Activated CD8-positive, alpha-beta memory T cell treated with anti-CD3 and anti-CD28 coated beads for 36 hours (primary cell): ENCODE measurements around the gene MTRF1L. TPM values are rescaled to one million over a fixed set of nuclear protein-coding genes. Genes with fewer than 3 reads are reported as not detected.
"Not testable (repeated sequence)": the region's sequence is repeated elsewhere in the genome, so short reads cannot be mapped to it uniquely, and the experiment has no call there.

Experiments used
- CTCF ChIA-PET: fragments of 350-600 bp; sonication (Branson Sonifier 250); formaldehyde crosslinking; loops from one replicate; lab custom pipeline; 2021; ENCODE audit warnings: antibody characterized with exemption; lab: Charles Lee
- POLR2A ChIA-PET: fragments of 350-600 bp; sonication (Branson Sonifier 250); formaldehyde crosslinking; loops from one replicate; lab custom pipeline; 2021; ENCODE audit warnings: antibody characterized with exemption; lab: Charles Lee
- total RNA-seq, 2 experiments: library from RNA; stranded (reverse); gene quantifications; one replicate each; pipeline ENCODE4 v1.2.3, GENCODE V29; 2021

Gene MTRF1L
- total RNA-seq, 2 experiments from 2014 or later, result 17.7 to 21.2 TPM

DNA sequence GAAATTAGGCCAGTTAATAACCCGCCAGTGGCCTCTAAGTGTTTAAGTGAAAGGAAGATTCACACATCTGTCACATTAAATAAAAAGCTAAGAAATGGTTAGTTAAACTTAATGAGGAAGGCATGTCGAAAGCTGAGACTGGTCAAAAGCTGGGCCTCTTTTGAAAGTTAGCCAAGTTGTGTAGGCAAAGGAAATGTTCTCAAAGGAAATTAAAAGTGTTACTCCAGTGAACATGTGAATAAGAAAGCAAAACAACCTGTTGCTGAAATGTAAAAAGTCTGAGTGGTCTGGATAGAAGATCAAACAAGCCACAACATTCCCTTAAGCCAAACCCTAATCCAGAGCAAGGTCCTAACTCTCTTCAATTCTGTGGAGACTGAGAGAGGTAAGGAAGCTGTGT, 10.9 kb upstream of the MTRF1L start:
- CTCF ChIA-PET, result no interaction called here
- POLR2A ChIA-PET, result no interaction called here

DNA sequence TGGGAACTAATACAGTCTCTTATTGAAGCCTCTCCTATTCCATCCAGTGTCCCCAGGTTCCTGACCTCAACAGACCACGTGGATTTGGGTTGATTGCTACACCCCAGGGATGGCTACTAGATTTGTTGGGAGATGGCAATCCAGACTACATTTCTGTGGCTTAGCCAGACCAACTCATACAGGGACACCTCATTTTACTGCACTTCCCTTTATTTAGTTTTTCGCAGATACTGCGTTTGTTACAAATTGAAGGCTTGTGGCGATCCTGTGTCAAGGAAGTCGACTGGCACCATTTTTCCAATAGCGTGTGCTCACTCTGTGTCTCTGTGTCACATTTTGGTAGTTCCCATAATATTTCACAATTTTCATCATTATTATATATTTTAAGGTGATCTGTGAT, 10.3 kb upstream of the MTRF1L start:
- POLR2A ChIA-PET, result no interaction called here
- CTCF ChIA-PET, result no interaction called here

DNA sequence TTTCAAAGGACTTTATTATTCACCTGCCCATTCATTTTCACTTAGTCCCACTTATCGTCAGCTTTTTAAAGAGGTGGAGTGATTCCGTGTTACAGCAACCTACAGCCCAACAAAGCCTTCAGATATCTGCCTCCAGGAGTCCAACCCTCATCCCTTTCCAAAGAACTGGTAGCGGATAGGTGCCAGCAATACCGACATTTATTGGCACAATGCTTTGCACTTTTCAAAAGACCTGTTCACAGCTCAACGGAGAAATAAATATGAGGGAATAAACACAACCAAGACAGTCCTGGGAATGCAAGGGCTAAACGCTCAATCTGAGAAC, 819 bp upstream of the MTRF1L start:
- ChIA-PET POLR2A (no interaction called here), CTCF (no interaction called here)

- POLR2A ChIA-PET, result interaction anchor here (0.6 kb wide), 1 partner anchor 19 kb away, joined by 3 read pairs; the partner anchor contains the start of gene FBXO5
- CTCF ChIA-PET, result interaction anchor here (2.2 kb wide), 1 partner anchor 16 kb away, joined by 7 read pairs; no protein-coding TSS in a partner anchor
Observed at GRCh38 chr6:153001767-153002612, 519 bp downstream of the MTRF1L start.

- ChIA-PET POLR2A (interaction anchor here (0.8 kb wide), 1 partner anchor 18 kb away, joined by 3 read pairs; the partner anchor contains the start of gene FBXO5), CTCF (interaction anchor here (0.7 to 2.2 kb wide), 3 partner anchors 11 to 53 kb away, joined by 3 to 7 read pairs (median 4); no protein-coding TSS in a partner anchor)
Observed at GRCh38 chr6:153000790-153001189, 1.7 kb downstream of the MTRF1L start.

DNA sequence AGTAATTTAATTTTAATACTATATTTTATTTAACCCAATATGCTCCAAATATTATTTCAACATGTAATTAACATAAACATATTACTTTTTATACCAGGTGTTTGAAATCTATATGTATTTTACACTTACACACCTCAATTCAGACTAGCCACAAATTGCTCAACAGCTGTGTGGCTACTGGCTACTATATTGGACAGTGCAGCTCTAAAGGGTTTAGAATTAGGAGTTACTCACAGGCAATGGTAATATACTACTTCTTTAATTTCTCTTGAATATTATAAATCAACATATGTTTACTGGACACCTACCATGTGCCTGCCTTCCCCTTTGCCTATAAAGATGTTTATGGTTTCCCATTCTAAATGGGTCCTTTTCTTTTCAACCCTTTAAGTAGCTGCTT, 2.3 kb downstream of the MTRF1L start:
- ChIA-PET POLR2A (no interaction called here), CTCF (interaction anchor here (2.2 kb wide), 1 partner anchor 14 kb away, joined by 7 read pairs; no protein-coding TSS in a partner anchor)

GRCh38 chr6:152999538-152999937, 3.0 kb downstream of the MTRF1L start:
- CTCF ChIA-PET, POLR2A ChIA-PET: not testable (repeated sequence)

DNA sequence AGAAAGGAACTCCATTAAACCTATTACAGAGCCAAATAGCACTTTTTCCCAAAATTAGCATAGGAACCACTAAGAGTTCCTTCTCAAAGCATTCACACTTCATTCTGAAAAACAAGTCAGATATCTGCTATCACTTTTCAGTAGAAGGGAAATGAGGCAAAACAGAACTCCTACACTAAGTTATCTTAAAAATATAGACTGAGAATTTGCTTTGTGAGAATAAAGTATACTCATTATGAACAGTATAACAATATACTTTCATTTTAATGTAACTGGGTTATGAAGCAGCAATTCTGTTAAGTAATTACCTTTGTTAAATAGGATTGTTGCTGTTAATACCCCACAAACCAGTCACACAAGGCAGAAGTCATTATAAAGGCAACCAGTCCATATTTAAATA, 8.7 kb downstream of the MTRF1L start:
- CTCF ChIA-PET, result no interaction called here
- POLR2A ChIA-PET, result no interaction called here

DNA sequence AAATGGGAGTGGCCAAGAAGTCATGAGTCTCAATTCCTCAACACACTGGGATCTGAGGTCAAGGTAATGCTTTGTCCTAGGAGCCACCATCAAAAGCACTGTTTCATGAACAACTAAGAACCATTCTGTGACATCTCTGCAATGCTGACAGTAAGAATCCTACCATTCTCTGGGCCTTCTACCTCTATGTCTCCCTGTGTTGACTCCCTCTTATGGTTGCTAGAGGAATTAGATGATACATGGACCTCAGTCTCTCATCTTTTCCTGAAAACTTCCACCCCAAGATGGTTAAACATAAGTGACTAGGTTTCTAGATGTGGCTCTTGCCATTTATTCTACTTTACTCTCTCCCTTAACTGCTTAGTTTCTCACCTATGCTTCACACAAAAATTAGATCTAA, 9.1 kb downstream of the MTRF1L start:
- CTCF ChIA-PET, result no interaction called here
- POLR2A ChIA-PET, result no interaction called here

- CTCF ChIA-PET, result interaction anchor here (2.2 kb wide), 1 partner anchor 14 kb away, joined by 7 read pairs; the partner anchor contains the start of gene MTRF1L
- POLR2A ChIA-PET, result no interaction called here
Observed at GRCh38 chr6:152986978-152987377, 15.5 kb downstream of the MTRF1L start.

DNA sequence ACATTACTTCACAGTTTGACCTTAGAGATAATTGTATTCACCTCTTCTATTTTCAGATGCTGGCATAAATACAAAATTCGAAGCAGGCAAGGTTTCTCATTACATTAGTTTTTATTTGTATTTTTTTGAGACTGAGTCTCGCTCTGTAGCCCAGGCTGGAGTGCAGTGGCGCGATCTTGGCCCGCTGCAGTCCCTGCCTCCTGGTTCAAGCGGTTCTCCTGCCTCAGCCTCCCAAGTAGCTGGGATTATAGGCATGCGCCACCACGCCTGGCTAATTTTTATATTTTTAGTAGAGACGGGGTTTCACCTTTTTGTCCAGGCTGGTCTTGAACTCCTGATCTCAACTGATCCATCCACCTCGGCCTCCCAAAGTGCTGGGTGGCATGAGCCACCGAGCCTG, 17.2 kb downstream of the MTRF1L start:
- POLR2A ChIA-PET, result not testable (repeated sequence)
- CTCF ChIA-PET, result interaction anchor here (2.2 kb wide), 1 partner anchor 16 kb away, joined by 7 read pairs; the partner anchor contains the start of gene MTRF1L

GRCh38 chr6:152984513-152984872, 18.0 kb downstream of the MTRF1L start:
- ChIA-PET CTCF (no interaction called here), POLR2A (no interaction called here)

- POLR2A ChIA-PET, result interaction anchor here (0.9 to 1.4 kb wide), 5 partner anchors 10 to 1266 kb away, joined by 3 to 6 read pairs (median 3); no protein-coding TSS in a partner anchor
- CTCF ChIA-PET, result interaction anchor here (1.0 to 1.1 kb wide), 2 partner anchors 10 to 11 kb away, joined by 3 read pairs; no protein-coding TSS in a partner anchor
Observed at GRCh38 chr6:152983637-152984512, 18.6 kb downstream of the MTRF1L start.

DNA sequence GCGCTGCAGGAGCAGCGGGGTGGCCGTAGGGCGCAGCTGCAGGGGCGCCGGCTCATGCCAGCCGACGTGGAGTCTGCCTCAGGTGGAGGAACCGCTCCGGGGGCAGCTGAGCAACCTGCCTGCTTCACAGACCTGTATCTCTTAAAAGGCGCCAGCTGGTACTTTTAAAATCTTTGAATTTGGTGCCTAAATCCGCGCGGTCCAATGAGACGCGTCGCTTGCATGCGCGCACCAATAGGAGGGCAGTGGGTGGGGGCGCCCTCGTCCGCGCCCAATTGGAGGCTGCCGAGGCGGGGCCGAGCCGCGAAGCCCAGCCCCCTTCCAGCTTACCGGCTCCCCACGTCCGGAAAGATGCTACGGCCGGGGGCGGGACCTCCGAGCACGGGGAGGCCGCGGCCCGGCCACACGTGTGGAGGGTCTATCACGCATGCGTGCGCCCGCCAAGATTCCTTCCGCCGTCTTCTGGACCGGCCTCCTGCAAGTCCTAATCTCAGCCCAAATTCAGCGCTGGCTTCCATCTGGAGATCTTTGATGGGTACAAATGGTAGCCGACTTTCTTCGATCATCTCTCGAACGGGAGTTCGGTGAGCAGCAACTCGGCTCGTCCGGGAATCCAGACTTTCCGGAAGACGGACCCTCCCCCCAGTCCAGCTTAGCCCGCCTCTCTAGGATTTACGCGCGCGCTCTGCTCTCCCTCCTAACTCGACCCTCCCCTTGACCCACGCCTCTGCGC, 19.4 kb downstream of the MTRF1L start, which contains the start of gene FBXO5:
FBXO5 (minus strand) TSS at position 138 of the 733 bp plus-strand sequence; CDS start at position 56, 82 bp downstream.
- ChIA-PET POLR2A (interaction anchor here (0.6 to 1.4 kb wide), 7 partner anchors 10 to 1267 kb away, joined by 3 to 6 read pairs (median 3); no protein-coding TSS in a partner anchor), CTCF (interaction anchor here (1.0 to 1.1 kb wide), 2 partner anchors 10 to 12 kb away, joined by 3 read pairs; no protein-coding TSS in a partner anchor)

DNA sequence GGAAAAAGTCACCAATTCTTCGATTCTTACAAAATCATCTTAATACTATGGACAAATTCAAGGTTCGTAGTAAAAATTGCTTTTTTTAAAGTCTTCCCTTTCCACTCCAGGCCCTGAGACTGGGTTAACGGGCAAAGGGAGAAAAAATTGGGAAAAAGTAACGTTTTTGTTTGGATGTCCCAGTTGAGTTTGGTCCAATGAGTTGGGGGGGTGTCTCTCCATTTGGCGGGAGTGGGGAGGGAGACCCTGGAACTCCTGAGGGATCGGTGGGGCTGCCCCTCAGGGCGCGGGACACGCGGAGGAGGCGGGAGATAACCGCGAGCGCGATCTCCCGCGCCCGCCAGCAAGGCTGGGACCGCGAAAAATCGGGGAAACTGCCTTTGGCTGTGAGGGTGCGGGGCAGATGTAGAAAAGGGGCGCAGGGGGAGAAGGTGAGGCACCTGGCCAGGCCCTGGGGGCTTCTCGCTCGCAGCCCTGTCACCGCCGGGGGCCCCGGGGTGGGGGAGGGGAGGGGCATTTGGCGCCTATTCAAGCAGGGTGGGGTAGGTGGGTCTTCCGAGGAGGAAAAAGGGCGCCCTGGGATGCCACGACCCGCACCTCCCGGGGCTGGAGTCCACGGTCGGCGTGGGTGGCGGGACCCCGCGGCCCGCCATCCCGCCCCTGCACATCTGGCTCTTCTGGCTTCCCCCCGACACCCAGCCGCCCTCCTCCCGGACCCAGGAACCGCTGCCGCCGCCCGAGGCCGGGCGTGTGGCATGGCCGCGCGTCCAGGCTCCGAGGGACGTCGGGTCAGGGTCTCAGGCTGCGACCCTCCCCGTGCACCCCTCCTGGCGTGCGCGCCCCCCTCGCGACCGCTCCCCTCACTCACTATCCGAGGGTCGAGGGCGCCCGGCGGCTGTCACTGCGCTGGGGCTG, 20.3 kb downstream of the MTRF1L start:
- POLR2A ChIA-PET, result interaction anchor here (0.9 to 1.4 kb wide), 4 partner anchors 9 to 20 kb away, joined by 3 to 6 read pairs (median 3); no protein-coding TSS in a partner anchor
- CTCF ChIA-PET, result interaction anchor here (1.0 kb wide), 1 partner anchor 9 kb away, joined by 3 read pairs; no protein-coding TSS in a partner anchor

- ChIA-PET POLR2A (no interaction called here), CTCF (no interaction called here)
Observed at GRCh38 chr6:152981219-152981618, 21.3 kb downstream of the MTRF1L start.

- ChIA-PET POLR2A (no interaction called here), CTCF (no interaction called here)
Observed at GRCh38 chr6:152980656-152981055, 21.9 kb downstream of the MTRF1L start.

- ChIA-PET CTCF (no interaction called here), POLR2A (no interaction called here)
Observed at GRCh38 chr6:152979116-152979515, 23.4 kb downstream of the MTRF1L start.
